Stimulated activated CD8-positive, alpha-beta memory T cell treated with anti-CD3 and anti-CD28 coated beads, Interleukin-15, amount 100 ng/mL, for 1 hour (primary cell): Measurements from ENCODE around the gene DOCK10.

ENCODE experiments used
- DNase-seq: peaks from one replicate; pipeline ENCODE4 v3.0.0-alpha.2; 2020; ENCODE audit warnings: low read depth

DOCK10 gene

GRCh38 chr2:225011585-225011984 lies 30.7 kb downstream of the DOCK10 start:
- no peak for DNase-seq

- DNase-seq = no peak
These were observed 31.5 kb downstream of the DOCK10 start for GRCh38 chr2:225010804-225011203.

DNA sequence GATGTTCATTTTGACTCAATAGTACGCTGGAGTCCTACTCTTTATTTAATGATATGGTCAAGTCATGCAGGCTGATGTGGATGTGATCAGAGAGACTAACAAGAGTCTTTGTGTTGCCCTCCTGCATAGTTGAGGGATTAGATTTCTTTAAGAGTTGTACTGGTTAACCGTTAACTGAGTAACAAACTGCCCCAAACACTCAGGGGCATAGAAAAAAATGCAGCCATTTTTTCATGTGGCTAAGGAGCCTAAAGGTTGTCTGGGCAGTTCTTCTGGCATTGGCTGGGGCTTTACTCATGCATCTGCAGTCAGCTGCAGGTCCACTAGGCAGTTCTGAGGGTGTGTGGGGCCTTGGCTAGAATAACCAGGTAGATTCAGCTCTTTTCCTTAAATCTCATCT lies 32.5 kb downstream of the DOCK10 start:
- DNase-seq = no peak

GRCh38 chr2:225008935-225009334 lies 33.3 kb downstream of the DOCK10 start:
- no peak for DNase-seq

GRCh38 chr2:225008179-225008856 lies 34.0 kb downstream of the DOCK10 start:
- no peak for DNase-seq

DNA sequence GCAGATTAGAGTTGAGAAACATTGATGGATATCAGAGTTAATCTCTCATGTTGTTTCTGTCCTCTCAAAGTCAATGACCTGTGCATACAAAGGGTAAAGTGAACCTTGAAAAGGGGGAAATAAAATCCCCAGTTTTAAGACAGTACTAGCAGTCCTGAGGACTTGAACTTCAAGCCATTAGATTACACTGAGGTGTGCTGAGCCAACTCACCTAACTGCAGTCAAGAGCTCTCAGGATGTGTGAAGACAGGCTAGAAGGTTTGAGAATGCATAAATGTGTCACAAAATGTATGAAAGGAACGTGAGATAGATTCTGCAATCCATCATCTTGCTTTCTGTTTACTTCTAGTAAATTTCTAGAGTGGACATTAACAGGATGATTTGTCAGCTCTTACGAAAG lies 35.5 kb downstream of the DOCK10 start:
- no peak for DNase-seq

DNA sequence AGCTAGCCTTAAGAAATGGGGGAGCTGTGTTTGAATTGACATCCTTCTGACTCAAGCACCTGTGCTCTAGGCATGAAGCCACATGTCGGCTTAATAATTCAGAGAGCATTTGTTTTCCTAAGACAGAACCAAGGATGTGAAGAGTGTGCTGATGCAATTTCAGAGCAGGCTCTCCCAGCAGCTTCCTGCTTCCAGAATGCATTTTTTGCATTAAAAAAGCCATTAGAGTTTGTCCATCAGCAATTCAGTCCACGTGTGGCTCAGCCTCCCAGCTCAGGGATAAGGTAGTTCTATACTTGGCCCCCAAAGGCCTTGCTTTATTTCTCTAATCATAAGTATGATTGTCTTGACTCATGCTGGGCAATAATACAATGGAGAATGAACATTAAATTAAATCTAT lies 37.7 kb downstream of the DOCK10 start:
- DNase-seq = no peak

DNA sequence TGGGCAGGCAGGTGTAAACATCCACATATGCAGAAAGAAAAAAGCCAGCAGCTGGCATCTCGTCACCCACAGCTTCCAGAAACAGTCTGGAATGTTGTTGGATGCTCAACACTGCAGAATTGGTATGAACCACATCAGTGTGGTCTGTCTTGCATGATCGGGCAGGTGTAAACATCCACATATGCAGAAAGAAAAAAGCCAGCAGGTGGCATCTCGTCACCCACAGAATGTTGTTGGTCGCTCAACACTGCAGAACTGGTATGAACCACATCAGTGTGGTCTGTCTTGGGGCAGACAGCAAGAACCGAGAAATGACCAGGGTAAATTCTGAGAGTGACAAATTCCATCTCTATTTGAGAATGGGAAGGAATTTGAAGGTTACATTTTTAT lies 39.6 kb downstream of the DOCK10 start:
- DNase-seq = no peak

GRCh38 chr2:225002039-225002655 lies 40.1 kb downstream of the DOCK10 start:
- DNase-seq = peak; percentile 49

DNA sequence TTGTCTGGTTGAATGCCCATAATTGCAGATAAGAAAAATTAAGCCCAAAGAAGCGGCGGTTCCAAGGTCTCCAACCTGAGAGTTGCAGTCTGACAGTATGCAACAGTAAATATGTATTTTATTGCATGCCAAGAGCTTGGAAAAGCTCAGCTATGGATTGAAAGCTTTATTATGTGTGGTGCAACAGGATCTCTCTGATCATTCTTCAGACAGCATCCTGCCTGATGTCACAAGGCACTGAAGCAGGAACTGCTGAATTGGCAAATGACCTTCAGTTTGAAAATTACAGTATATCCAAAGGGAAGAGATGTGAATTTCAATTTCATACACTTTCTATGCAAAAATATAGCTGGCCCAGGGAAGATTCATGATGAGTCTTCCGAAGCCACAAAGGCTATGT lies 42.5 kb downstream of the DOCK10 start:
- DNase-seq = no peak

DNA sequence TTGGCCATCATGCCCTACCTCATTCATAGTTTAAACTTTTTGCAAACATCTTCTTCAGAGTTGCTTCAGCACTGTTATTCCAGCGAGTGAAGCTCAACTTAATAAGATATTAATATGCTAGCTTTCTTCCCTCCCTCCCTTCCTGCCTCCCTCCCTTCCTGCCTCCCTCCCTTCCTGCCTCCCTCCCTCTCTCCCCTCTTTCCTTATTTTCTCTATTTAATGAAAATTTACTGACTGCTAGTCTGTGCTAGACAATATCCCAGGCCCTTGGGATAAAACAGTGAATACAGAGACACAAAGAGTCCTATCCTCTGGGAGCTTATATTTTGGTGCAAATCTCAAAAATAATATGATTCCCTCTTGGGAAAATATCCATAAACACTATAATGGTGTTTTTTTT lies 42.9 kb downstream of the DOCK10 start:
- no peak for DNase-seq

DNA sequence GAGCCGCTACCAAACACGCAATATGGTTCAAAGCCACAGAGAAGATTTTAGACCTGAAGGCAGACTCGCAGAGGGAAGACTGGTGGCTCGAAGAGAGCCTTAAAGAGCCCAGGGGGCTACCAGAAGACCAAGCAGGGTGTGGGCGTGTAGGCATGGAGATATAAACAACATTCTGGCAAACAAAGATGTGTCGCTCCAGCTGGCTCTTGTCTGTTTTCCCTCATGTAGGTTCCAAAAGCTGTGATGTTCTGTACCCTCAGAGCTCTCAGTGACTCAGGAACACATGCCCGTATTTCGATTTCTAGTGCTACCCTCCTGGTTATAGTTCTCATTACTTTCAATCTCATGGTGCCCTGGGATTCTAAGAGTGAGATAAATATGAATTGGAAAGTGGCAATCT lies 44.5 kb downstream of the DOCK10 start:
- no peak for DNase-seq

DNA sequence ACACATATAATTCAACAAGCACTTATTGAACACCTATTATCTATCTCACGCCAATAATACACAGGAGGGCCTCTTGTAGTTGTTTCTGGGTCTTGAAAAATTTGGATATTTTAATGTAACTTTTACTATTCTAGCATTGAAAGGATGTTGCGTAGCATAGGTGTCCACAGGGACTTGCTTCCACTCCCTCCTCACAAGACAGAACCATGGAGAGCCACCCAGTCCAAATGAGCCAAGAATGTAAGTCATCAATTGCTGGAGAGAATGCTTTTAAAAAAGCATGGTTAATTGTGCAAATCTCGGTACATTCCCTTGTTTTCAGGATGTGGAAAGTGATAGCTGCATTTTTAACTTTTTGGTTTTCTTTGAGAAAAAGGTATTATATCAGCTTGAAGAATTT lies 46.8 kb downstream of the DOCK10 start:
- no peak for DNase-seq

GRCh38 chr2:224994242-224994823 lies 47.9 kb downstream of the DOCK10 start:
- DNase-seq = no peak

GRCh38 chr2:224990710-224991109 lies 51.6 kb downstream of the DOCK10 start:
- DNase-seq = no peak

DNA sequence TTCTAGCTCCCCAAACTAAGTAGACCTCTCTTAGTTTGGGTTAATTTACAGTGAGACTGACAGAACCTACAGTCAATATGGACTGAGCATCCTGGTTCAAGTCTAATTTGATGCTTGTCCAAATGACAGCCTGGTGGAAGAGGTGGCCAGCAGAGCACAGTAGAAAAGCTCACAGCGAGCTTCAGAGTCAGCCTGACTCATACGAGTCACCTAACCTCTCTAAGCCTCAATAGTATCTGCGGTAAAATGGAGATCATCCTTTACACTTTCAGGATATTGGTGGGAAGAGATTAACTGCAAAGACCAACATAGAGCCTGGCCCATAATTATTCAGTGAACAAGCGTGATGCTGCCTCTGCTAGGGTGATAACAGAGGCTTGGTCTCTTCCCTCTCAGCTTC lies 54.5 kb downstream of the DOCK10 start:
- DNase-seq = no peak

DNA sequence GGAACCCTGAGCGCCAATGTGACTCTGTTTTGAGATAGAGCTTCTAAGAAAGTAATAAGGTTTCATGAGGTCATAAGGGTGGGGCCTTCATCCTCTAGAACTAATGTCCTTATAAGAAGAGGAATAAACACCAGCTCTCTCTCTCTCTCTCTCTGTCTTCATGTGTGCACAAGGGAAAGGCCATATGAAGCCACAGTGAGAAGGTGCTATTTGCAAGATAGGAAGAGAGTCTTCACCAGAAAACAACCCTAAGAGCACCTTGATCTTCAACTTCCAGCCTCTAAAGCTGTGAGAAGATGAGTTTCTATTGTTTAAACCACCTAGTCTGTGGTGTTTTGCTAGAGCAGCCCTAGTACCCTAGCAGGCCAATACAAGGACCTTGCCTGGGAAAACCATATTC lies 55.8 kb downstream of the DOCK10 start:
- no peak for DNase-seq

- no peak for DNase-seq
These were observed 57.6 kb downstream of the DOCK10 start for GRCh38 chr2:224984637-224985036.

- no peak for DNase-seq
These were observed 58.3 kb downstream of the DOCK10 start for GRCh38 chr2:224983712-224984554.

DNA sequence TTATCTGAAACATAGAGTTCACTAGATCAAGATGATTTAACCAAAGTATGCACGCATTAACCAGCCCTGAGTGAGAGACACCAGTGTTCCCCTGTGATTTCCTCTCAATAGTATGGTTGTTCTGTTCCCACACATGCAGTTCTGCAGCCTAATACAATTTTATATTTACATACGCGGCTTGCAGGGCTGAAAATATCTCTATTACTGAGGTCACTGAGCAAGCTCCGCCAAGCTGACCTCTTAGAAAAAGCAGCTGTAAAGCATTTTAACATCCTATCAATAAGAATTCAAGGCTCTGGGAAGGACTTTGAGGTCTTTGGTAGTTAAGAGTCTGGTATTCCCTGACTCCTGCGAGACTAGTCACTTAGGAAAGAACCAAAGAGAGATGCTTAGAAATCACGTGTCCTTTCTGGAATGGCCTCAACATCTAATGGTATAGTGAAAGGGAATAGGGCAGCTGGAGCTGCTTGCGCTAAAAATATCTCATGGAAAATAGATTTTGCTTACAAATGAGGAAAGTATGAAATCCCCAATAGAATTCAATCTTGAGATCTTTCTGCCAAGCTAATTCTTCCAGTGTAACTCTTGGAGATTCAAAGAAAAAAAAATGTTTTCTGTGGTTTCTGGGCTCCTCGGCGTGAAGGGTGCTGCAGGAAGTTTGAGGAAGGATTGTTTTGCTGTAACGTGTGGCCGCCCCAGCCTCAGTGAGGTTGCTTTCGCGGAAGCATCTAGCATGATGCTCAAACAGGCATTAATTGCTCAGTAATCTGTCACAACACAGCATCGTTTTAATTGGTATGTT lies 59.2 kb downstream of the DOCK10 start:
- DNase-seq = no peak

DNA sequence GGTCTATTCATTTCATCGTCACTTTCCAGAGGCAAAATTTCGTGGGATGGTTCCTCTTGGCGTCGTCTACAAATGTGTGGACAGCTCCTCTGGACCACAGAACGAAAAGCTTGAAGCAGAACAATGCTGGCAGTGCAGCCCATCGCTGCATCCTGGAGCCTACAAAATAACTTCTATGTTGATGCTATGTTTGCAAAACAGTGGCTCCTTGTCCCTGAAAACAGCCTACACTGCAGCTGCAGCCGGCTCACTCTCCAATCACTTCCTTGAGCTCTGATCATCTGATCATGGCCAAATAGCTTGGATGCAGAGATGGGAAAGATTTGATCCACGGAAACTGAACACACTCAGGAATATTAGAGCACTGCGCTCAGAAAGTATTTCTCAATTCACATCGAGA lies 60.0 kb downstream of the DOCK10 start:
- no peak for DNase-seq
